ENCODE results near the gene CNTRL. TPM values are rescaled to one million over a fixed set of nuclear protein-coding genes. Genes with fewer than 3 reads are reported as not detected.

Gene CNTRL
- total RNA-seq, 1 donor from 2014 or later = 27.6 TPM

DNA sequence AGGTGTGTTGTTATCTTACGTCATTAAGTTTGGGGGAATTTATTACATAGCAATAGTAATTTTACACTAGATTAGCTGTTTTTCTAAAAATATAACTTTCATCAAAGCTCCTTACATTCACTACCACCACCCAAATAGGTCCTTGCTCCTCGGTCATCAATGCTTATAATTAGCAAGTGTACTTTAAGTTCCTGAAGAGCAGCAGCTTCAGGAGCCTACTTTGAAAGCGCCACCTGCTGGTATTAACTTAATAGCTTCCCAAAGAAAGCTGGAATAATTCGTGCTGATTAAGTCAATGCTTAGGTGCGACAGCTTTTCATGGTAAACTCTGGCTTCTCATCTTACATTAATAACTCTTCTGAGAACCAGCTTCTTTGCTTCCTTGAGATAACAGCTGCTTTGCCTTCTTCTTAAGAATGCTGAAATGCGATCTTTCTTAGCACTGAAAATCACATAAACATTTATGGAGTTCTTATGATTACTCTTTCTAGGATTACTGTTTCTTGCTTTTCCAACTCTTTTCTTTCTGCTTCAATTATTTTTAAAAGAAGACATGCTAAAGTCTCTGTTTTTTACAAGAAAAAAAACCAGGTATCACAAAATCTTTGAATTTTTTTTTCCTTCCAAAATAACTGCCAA lies 14.6 kb upstream of the CNTRL start:
- H3K27ac Mint-ChIP-seq (ENCODE audit: unreplicated experiment) = no peak overlapping the region
- peaks cover 3% of the 10 kb centered on the region for H3K36me3 Mint-ChIP-seq (ENCODE audit: low read depth)
- DNase-seq (ENCODE audit: low read depth, low spot score) = peak; percentile 32
- no peaks in the 10 kb centered on the region for H3K27me3 Mint-ChIP-seq (ENCODE audit: low read depth)
- H3K4me1 Mint-ChIP-seq = no peaks in the 10 kb centered on the region
- no peak overlapping the region for H3K4me3 Mint-ChIP-seq
- no peaks in the 10 kb centered on the region for H3K9me3 Mint-ChIP-seq
- TF ChIP-seq, protein P1, sequence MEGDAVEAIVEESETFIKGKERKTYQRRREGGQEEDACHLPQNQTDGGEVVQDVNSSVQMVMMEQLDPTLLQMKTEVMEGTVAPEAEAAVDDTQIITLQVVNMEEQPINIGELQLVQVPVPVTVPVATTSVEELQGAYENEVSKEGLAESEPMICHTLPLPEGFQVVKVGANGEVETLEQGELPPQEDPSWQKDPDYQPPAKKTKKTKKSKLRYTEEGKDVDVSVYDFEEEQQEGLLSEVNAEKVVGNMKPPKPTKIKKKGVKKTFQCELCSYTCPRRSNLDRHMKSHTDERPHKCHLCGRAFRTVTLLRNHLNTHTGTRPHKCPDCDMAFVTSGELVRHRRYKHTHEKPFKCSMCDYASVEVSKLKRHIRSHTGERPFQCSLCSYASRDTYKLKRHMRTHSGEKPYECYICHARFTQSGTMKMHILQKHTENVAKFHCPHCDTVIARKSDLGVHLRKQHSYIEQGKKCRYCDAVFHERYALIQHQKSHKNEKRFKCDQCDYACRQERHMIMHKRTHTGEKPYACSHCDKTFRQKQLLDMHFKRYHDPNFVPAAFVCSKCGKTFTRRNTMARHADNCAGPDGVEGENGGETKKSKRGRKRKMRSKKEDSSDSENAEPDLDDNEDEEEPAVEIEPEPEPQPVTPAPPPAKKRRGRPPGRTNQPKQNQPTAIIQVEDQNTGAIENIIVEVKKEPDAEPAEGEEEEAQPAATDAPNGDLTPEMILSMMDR (conservative IDR thresholded peaks at IDR 0.05) = peak; percentile 86

- no peaks in the 10 kb centered on the region for H3K27me3 Mint-ChIP-seq (ENCODE audit: low read depth)
These were observed 7.9 kb upstream of the CNTRL start for GRCh38 chr9:121066850-121067249.

DNA sequence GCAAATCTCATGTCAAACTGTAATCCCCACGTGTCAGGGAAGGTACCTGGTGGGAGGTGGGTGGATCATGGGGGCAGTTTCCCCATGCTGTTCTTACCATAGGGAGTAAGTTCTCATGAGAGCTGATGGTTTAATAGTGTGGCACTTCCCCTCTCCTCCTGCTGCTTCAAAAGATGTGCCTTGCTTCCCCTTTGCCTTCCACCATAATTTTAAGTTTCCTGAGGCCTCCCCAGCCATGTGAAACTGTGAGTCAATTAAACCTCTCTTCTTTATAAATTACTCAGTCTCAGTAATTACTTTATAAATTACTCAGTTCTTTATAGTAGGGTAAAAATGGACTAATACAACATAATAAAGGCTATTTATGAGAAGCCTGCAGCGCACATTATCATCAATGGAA lies 7.1 kb upstream of the CNTRL start:
- Mint-ChIP-seq H3K9me3 (peaks cover 3% of the 10 kb centered on the region), H3K36me3 (ENCODE audit: low read depth) (peaks cover 12% of the 10 kb centered on the region), H3K4me3 (no peak overlapping the region), H3K4me1 (no peaks in the 10 kb centered on the region), H3K27ac (ENCODE audit: unreplicated experiment) (no peak overlapping the region), H3K27me3 (ENCODE audit: low read depth) (no peaks in the 10 kb centered on the region)
- no peak for DNase-seq (ENCODE audit: low read depth, low spot score)
- TF ChIP-seq, protein P1 (conservative IDR thresholded peaks at IDR 0.05) = no peak

More at GRCh38 chr9:121066850-121067249, 7.9 kb upstream of the CNTRL start:
- DNase-seq (ENCODE audit: low read depth, low spot score) = no peak
- Mint-ChIP-seq H3K4me3 (no peak overlapping the region), H3K9me3 (peaks cover 3% of the 10 kb centered on the region), H3K27ac (ENCODE audit: unreplicated experiment) (no peak overlapping the region), H3K4me1 (no peaks in the 10 kb centered on the region), H3K36me3 (ENCODE audit: low read depth) (peaks cover 12% of the 10 kb centered on the region)
- TF ChIP-seq, protein P1 (conservative IDR thresholded peaks at IDR 0.05) = no peak

- H3K36me3 Mint-ChIP-seq (ENCODE audit: low read depth) = peaks cover 21% of the 10 kb centered on the region
- DNase-seq (ENCODE audit: low read depth, low spot score) = no peak
- H3K27me3 Mint-ChIP-seq (ENCODE audit: low read depth) = no peaks in the 10 kb centered on the region
- H3K4me3 Mint-ChIP-seq = no peak overlapping the region
- H3K27ac Mint-ChIP-seq (ENCODE audit: unreplicated experiment) = no peak overlapping the region
- H3K4me1 Mint-ChIP-seq = peaks cover 15% of the 10 kb centered on the region
- TF ChIP-seq, protein P1 (conservative IDR thresholded peaks at IDR 0.05) = no peak
- H3K9me3 Mint-ChIP-seq = peaks cover 8% of the 10 kb centered on the region
These were observed 5.4 kb upstream of the CNTRL start for GRCh38 chr9:121069396-121069795.

DNA sequence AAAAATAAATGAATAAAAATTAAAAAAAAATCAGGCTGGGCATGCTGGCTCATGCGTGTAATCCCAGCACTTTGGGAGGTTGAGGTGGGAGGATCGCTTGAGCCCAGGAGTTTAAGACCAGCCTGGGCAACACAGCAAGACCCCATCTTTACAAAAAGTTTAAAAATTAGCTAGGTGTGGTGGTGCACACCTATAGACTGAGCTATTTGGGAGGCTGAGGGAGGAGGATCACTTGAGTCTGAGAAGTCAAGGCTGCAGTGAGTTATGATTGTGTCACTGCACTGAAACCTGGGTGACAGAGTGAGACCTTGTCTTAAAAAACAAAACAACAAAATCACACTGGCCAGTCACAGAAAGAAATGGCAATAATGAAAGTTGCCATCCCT lies 3.4 kb upstream of the CNTRL start:
- no peak overlapping the region for H3K4me3 Mint-ChIP-seq
- DNase-seq (ENCODE audit: low read depth, low spot score) = no peak
- H3K4me1 Mint-ChIP-seq = peaks cover 31% of the 10 kb centered on the region
- H3K27ac Mint-ChIP-seq (ENCODE audit: unreplicated experiment) = no peak overlapping the region
- peaks cover 21% of the 10 kb centered on the region for H3K36me3 Mint-ChIP-seq (ENCODE audit: low read depth)
- no peaks in the 10 kb centered on the region for H3K27me3 Mint-ChIP-seq (ENCODE audit: low read depth)
- peaks cover 8% of the 10 kb centered on the region for H3K9me3 Mint-ChIP-seq
- TF ChIP-seq, protein P1 (conservative IDR thresholded peaks at IDR 0.05) = no peak
